SK-N-MC (cell line): ENCODE results near the gene ZBTB21.

Experiments used
- EZH2 ChIP-seq: fragments of 200-600 bp; sonication (generic); IDR thresholded peaks from one replicate; pipeline ENCODE4 v1.6.1; 2017; ENCODE audit warnings: antibody characterized with exemption
- POLR2AphosphoS5 ChIP-seq: IDR thresholded peaks from 2 replicates; pipeline ENCODE4 v1.6.1; 2012; ENCODE audit warnings: mild to moderate bottlenecking, low read depth, low read length, borderline replicate concordance

DNA sequence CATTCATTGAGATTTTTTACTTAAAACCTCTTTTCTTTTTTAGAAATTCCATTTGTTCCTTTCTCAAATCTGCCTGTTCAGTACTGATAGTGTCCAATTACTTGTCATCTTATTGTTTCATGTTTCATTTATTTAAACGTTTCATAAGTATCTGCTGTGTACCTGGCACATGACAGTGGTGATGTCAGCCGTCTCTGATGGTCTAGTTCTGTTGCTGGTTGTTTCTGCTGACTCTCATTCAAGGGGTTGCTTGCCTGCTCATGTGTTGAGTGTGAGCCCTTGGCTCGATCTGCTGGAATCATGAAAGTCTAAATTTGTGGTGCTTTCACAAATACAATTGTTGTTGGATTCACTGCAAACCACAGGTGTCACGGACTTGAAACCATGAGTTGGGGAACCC, 30.8 kb downstream of the ZBTB21 start:
- TF ChIP-seq EZH2 (no peak), POLR2AphosphoS5 (no peak)
